Medulla oblongata (tissue), 1 donor: ENCODE data around the gene AGER.
"Not testable (repeated sequence)": the region's sequence is repeated elsewhere in the genome, so short reads cannot be mapped to it uniquely, and the experiment has no call there.

Experiments
- DNase-seq: peaks from one replicate; pipeline ENCODE4 v3.0.0-alpha.2; 2015; ENCODE audit errors: extremely low spot score

Gene AGER

DNA sequence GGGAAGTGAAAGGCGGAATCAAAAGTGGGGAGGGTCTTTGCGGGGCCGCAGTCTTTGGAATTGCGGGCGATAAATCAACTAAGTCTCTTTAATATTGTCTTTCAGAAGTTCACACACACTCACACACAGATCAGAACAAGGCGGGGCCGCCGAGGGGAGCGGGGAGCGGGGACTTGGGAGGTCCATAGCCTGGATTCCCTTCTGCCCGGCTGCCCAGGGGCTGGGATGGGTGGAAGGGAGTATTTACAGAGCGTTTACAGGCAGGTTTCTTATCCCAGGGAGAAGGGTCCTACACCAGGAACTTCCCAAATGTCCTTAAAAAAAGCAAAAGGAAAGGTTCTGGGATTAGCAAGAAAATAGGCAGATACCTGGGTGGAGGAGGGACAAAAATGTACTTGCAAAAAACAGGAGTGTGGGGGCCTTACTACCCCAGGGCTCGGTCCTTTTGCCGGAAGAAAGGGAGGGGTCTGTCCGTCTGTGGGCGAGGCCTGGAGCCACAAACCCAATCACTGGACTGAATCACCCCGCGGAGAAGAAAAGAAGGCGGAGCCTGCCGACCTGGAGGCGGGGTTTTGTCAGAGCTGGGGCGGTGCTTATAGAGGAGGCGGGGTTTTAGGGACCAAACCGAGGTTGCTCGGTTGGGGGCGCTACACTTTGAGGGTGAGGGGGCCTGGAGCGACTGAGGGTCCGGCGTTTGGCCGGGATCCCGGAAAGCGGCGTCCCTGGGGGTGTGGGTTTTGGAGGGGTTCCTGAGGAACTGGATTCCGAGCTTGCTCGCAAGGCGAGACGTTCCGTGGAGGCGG is 35.6 kb downstream of the AGER start:
- DNase-seq, result peak; percentile 47

GRCh38 chr6:32147401-32148132 is 36.5 kb downstream of the AGER start:
- no peak for DNase-seq

DNA sequence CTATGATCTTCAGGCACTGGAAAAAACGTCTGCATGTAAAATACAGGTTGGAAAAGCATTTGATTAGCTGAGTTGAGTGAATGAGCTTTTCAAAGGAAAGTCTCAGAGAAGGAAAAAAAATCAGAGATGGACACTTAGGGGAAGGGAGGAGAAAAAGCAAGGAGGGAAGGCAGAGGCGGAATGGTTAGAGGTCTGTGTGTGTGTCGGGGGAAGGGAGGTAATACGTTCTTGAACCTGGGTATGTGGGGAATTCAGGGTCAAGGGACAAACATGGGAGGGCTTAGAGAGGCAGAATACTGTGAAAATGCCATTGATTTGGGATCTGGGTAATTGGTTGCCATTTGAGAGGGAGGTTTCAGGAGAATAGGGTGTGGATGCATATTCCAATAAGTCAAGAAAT is 37.4 kb downstream of the AGER start:
- DNase-seq, result no peak

- DNase-seq, result no peak
These were observed 37.8 kb downstream of the AGER start for GRCh38 chr6:32146287-32146686.

GRCh38 chr6:32144238-32144637 is 39.8 kb downstream of the AGER start:
- DNase-seq, result not testable (repeated sequence)

- no peak for DNase-seq
These were observed 43.5 kb downstream of the AGER start for GRCh38 chr6:32140420-32141046.

- DNase-seq, result no peak
These were observed 44.5 kb downstream of the AGER start for GRCh38 chr6:32139590-32139989.

GRCh38 chr6:32137454-32137853 is 46.6 kb downstream of the AGER start:
- DNase-seq, result no peak

GRCh38 chr6:32133786-32134185 is 50.3 kb downstream of the AGER start:
- no peak for DNase-seq

DNA sequence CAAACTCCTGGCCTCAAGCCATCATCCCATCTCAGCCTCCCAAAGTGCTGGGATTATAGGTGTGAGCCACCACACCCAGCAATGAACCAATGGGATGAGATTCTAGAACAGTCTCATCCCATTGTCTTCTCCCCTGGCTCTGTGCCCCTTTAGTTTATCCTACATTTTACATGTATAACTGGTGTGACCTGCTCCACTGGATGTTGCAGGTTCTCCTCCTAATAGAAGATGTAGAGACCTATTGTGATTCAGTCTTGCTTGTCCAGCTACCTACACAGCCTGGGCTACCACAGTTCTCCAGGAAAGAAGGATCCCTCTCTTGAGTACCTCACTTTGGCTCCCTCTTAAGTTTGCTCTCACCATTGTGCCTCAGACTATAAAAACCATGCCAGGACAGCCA is 51.9 kb downstream of the AGER start:
- no peak for DNase-seq

DNA sequence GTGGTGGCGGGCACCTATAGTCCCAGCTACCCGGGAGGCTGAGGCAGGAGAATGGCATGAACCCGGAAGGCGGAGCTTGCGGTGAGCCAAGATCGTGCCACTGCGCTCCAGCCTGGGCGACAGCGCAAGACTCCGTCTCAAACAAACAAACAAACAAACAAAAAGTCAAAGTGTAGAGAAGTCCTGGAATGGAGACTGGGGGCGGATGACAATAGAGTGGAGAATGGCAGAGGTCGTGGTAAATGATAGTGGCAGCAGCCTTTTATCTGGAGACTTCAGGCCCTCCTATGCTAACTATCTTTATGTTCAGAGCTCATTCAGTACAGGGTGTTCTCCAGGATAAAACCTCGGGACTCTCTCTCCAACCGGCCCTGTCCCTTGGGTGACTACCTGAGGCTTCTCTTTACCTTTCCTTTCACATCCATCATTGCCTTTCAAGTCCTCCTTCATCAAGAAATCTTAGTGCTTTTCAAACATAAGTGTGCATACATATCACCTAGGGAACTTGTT is 52.6 kb downstream of the AGER start:
- DNase-seq, result no peak
